Activated CD4-positive, alpha-beta T cell treated with anti-CD3 and anti-CD28 coated beads, Interleukin-2, amount 10 ng/mL, durations not matched to agents 7 days and 5 days (primary cell): ENCODE data around the gene SLC25A31. TPM values are rescaled to one million over a fixed set of nuclear protein-coding genes. Genes with fewer than 3 reads are reported as not detected.

Source experiments
- CTCF ChIA-PET: fragments of 350-600 bp; sonication (Branson Sonifier 250); formaldehyde crosslinking; loops from one replicate; lab custom pipeline; 2021; ENCODE audit warnings: antibody characterized with exemption; lab: Charles Lee
- POLR2A ChIA-PET: fragments of 350-600 bp; sonication (Branson Sonifier 250); formaldehyde crosslinking; loops from one replicate; lab custom pipeline; 2021; ENCODE audit warnings: antibody characterized with exemption; lab: Charles Lee
- DNase-seq: peaks from one replicate; pipeline ENCODE4 v3.0.0-alpha.2; 2020
- H3K27ac Mint-ChIP-seq: one replicate; pipeline ENCODE4 v1.8.0; 2021; ENCODE audit warnings: mild to moderate bottlenecking, moderate library complexity, mixed read lengths
- H3K27me3 Mint-ChIP-seq: one replicate; pipeline ENCODE4 v1.8.0; 2021; ENCODE audit warnings: mixed read lengths
- H3K36me3 Mint-ChIP-seq: one replicate; pipeline ENCODE4 v1.8.0; 2021; ENCODE audit warnings: low read depth, mixed read lengths
- H3K4me1 Mint-ChIP-seq: one replicate; pipeline ENCODE4 v1.8.0; 2021; ENCODE audit warnings: mixed read lengths
- H3K4me3 Mint-ChIP-seq: one replicate; pipeline ENCODE4 v1.8.0; 2021; ENCODE audit warnings: mild to moderate bottlenecking, moderate library complexity, mixed read lengths
- H3K9me3 Mint-ChIP-seq: one replicate; pipeline ENCODE4 v1.8.0; 2021; ENCODE audit warnings: mixed read lengths
- total RNA-seq, 2 experiments: library from RNA; stranded (reverse); gene quantifications; one replicate each; pipeline ENCODE4 v1.2.3, GENCODE V29; 2021

Gene SLC25A31
- total RNA-seq, 2 experiments from 2014 or later: not detected

- CTCF ChIA-PET: interaction anchor here (0.6 kb wide), 2 partner anchors 183 to 321 kb away, joined by 3 to 5 read pairs; no protein-coding TSS in a partner anchor
- Mint-ChIP-seq H3K9me3 (no peaks in the 10 kb centered on the region), H3K27me3 (peaks cover 69% of the 10 kb centered on the region), H3K36me3 (no peaks in the 10 kb centered on the region), H3K4me1 (peaks cover 19% of the 10 kb centered on the region), H3K4me3 (peak within 1 kb of the TSS; percentile 78), H3K27ac (peak within 1 kb of the TSS; percentile 74)
- POLR2A ChIA-PET: no interaction called here
- peak; percentile 41 for DNase-seq
Measured at GRCh38 chr4:127782275-127783025, 52.2 kb downstream of the SLC25A31 start, which contains the start of gene HSPA4L. Gene HSPA4L (plus strand): TSS chr4:127782322. CDS start chr4:127782551, 229 bp downstream.

- H3K9me3 Mint-ChIP-seq: no peaks in the 10 kb centered on the region
- no peak overlapping the region for H3K27ac Mint-ChIP-seq
- POLR2A ChIA-PET: no interaction called here
- H3K27me3 Mint-ChIP-seq: peaks cover 62% of the 10 kb centered on the region
- CTCF ChIA-PET: interaction anchor here (0.6 kb wide), 2 partner anchors 182 to 322 kb away, joined by 3 to 5 read pairs; no protein-coding TSS in a partner anchor
- peak overlapping the region; percentile 78 for H3K4me3 Mint-ChIP-seq
- DNase-seq: no peak
- no peaks in the 10 kb centered on the region for H3K36me3 Mint-ChIP-seq
- H3K4me1 Mint-ChIP-seq: peaks cover 19% of the 10 kb centered on the region
Measured at GRCh38 chr4:127783026-127783769, 53.0 kb downstream of the SLC25A31 start.

GRCh38 chr4:127783955-127784770 is 54.0 kb downstream of the SLC25A31 start:
- CTCF ChIA-PET: no interaction called here
- Mint-ChIP-seq H3K27me3 (peaks cover 62% of the 10 kb centered on the region), H3K9me3 (no peaks in the 10 kb centered on the region), H3K4me1 (peaks cover 19% of the 10 kb centered on the region), H3K27ac (no peak overlapping the region), H3K4me3 (no peak overlapping the region), H3K36me3 (no peaks in the 10 kb centered on the region)
- POLR2A ChIA-PET: no interaction called here
- DNase-seq: no peak

- CTCF ChIA-PET: no interaction called here
- no peak for DNase-seq
- no peak overlapping the region for H3K27ac Mint-ChIP-seq
- H3K36me3 Mint-ChIP-seq: no peaks in the 10 kb centered on the region
- peaks cover 48% of the 10 kb centered on the region for H3K27me3 Mint-ChIP-seq
- H3K4me1 Mint-ChIP-seq: no peaks in the 10 kb centered on the region
- H3K9me3 Mint-ChIP-seq: no peaks in the 10 kb centered on the region
- no peak overlapping the region for H3K4me3 Mint-ChIP-seq
- POLR2A ChIA-PET: no interaction called here
Measured at GRCh38 chr4:127788517-127788916, 58.3 kb downstream of the SLC25A31 start.

GRCh38 chr4:127791391-127791790 is 61.2 kb downstream of the SLC25A31 start:
- no peak overlapping the region for H3K27ac Mint-ChIP-seq
- CTCF ChIA-PET: no interaction called here
- peaks cover 48% of the 10 kb centered on the region for H3K27me3 Mint-ChIP-seq
- POLR2A ChIA-PET: no interaction called here
- no peaks in the 10 kb centered on the region for H3K9me3 Mint-ChIP-seq
- no peaks in the 10 kb centered on the region for H3K4me1 Mint-ChIP-seq
- no peak for DNase-seq
- no peak overlapping the region for H3K4me3 Mint-ChIP-seq
- no peaks in the 10 kb centered on the region for H3K36me3 Mint-ChIP-seq

- Mint-ChIP-seq H3K4me3 (no peak overlapping the region), H3K4me1 (no peaks in the 10 kb centered on the region), H3K27ac (no peak overlapping the region), H3K9me3 (no peaks in the 10 kb centered on the region), H3K36me3 (no peaks in the 10 kb centered on the region), H3K27me3 (peaks cover 48% of the 10 kb centered on the region)
- DNase-seq: no peak
- POLR2A ChIA-PET: no interaction called here
- CTCF ChIA-PET: no interaction called here
Measured at GRCh38 chr4:127793528-127793927, 63.3 kb downstream of the SLC25A31 start.

- Mint-ChIP-seq H3K9me3 (no peaks in the 10 kb centered on the region), H3K27me3 (peaks cover 23% of the 10 kb centered on the region), H3K4me3 (no peak overlapping the region), H3K36me3 (no peaks in the 10 kb centered on the region), H3K4me1 (no peaks in the 10 kb centered on the region), H3K27ac (no peak overlapping the region)
- DNase-seq: no peak
- POLR2A ChIA-PET: no interaction called here
- CTCF ChIA-PET: no interaction called here
Measured at GRCh38 chr4:127799711-127800110, 69.5 kb downstream of the SLC25A31 start.

- Mint-ChIP-seq H3K36me3 (no peaks in the 10 kb centered on the region), H3K9me3 (no peaks in the 10 kb centered on the region), H3K27me3 (peaks cover 9% of the 10 kb centered on the region), H3K4me3 (no peak overlapping the region), H3K4me1 (no peaks in the 10 kb centered on the region), H3K27ac (no peak overlapping the region)
- DNase-seq: no peak
- POLR2A ChIA-PET: no interaction called here
- CTCF ChIA-PET: no interaction called here
Measured at GRCh38 chr4:127809173-127809800, 79.1 kb downstream of the SLC25A31 start.

- POLR2A ChIA-PET: no interaction called here
- Mint-ChIP-seq H3K4me1 (no peaks in the 10 kb centered on the region), H3K9me3 (no peaks in the 10 kb centered on the region)
Measured at GRCh38 chr4:127810551-127810950, 80.4 kb downstream of the SLC25A31 start.

GRCh38 chr4:127822430-127822829 is 92.2 kb downstream of the SLC25A31 start:
- Mint-ChIP-seq H3K27me3 (peaks cover 9% of the 10 kb centered on the region), H3K9me3 (no peaks in the 10 kb centered on the region), H3K4me3 (no peak overlapping the region), H3K27ac (no peak overlapping the region), H3K36me3 (no peaks in the 10 kb centered on the region), H3K4me1 (no peaks in the 10 kb centered on the region)
- no peak for DNase-seq
- POLR2A ChIA-PET: no interaction called here
- CTCF ChIA-PET: no interaction called here

More at GRCh38 chr4:127810551-127810950, 80.4 kb downstream of the SLC25A31 start:
- CTCF ChIA-PET: no interaction called here
- Mint-ChIP-seq H3K4me3 (no peak overlapping the region), H3K36me3 (no peaks in the 10 kb centered on the region), H3K27me3 (peaks cover 9% of the 10 kb centered on the region), H3K27ac (no peak overlapping the region)
- no peak for DNase-seq
